A204.1 (cell line): Measurements from ENCODE around the gene UGT1A8.
"Not testable (repeated sequence)": the region's sequence is repeated elsewhere in the genome, so short reads cannot be mapped to it uniquely, and the experiment has no call there.

ENCODE experiments used
- FAIRE-seq: peaks from 2 replicates; lab custom pipeline; 2012; peaks lifted over from hg19 to GRCh38; lab: Jason Lieb, UNC

The UGT1A8 gene

DNA sequence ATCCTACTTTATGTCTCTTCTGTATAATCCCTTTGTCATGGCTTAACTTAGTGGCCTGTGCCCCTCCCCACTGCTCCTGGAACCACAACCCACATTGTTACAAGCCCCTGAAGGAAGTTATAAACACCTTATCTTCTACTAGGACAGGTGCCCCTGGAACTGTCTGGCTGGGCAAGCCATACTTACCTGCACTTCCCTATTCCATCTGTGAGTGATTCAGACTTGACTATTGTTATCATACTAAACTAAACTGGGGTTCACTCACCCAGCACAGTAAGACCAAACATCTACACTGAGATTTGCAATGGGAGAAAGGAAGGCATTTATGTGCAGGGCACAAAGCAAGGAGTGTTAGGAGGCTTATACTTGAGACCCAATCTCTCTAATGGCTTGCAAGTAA lies 71.6 kb downstream of the UGT1A8 start:
- FAIRE-seq: no peak

DNA sequence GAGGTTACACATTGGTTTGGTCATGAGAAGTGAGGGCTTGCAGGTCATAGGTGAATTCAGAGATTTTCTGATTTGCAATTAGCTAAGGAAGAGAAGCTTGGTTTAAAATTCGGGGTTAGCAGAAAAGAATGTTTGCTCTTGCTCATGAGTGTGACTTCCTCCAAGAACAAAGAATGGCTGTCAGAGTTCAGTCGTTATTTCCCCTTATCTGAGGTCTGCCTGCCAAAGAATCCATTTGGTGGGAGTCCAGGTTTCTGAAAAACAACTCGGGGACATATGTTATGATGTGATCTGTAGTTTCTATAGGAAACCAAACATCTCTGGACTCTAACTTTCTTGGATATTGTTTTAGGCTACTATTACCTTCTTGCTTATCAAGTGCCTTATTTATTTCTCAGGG lies 72.1 kb downstream of the UGT1A8 start:
- FAIRE-seq: no peak

DNA sequence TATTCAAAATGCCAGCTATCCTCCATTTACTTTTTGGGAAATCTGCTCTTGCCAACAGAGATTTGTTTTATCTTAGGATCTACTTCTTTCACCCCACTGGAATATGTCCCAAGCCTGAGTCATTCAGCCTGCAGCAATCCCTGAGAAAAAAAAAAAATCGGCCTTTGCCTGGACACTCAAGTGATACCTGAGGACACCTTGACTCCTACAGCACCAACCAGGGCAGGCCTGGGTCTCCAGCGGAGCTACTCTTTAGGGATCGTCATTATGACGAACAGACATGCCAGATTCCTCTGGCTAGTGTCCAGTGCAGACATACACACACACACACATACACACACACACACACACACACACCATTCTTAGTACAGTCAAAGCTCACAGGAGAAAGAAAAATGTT lies 73.0 kb downstream of the UGT1A8 start:
- no peak for FAIRE-seq

DNA sequence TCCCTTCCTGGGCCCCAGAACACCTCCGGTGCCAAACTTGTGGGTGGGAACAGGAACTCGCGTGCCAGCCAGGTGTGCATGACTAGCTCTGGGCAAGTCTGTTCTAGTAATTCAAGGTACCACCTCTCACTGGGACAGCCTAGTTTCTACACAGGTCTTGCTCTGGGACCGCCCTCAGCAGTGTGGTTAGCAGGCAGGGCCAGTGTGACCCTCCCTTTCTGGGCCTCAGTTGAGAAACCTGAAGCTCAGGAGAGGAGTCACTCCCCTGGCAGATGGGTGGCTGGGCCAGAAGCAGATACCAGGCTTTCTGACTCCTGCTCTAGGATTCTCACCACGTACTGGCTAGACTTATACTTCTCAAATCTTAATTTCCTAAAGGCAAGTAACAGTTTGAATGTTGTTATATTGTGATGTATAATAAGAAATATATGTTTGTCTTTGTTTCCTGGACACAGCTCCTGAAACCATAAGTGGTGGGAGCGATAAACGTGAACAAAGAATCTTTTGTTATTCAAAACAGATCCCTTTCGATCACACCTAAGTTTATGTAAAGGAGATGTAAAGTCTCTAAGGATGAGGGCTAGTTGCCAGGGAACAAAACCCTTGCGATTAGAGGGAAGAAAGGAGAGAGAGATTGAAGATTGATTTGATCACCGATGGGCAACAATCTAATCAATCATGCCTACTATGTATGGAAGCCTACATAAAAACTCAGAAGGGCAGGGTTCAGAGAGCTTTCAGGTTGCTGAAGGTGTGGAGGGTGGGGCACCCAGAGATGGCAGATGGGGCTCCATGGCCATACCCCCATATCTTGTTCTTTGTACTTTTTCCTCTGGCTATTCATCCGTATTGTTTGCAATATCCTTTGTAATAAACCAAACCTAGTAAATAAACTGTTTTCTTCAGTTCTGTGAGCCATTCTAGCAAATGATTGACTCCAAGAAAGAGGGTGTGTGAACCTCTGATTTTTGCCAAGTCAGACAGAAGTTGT lies 74.3 kb downstream of the UGT1A8 start:
- FAIRE-seq: no peak

DNA sequence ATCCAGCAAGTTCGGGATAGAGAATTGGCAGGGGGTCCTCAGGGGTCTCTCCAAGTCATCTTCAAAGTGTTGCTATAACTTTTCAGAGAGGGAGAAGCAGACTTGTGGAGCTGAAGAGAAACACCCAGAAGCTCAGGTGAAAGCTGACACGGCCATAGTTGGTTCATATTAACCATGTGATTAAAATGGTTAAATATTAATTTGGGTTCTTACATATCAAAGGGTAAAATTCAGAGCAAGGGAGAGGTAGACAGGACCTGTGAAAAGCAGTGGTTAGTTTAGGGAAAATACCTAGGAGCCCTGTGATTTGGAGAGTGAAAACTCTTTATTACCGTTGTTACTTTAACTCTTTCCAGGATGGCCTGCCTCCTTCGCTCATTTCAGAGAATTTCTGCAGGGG lies 75.2 kb downstream of the UGT1A8 start, which contains the start of gene UGT1A6:
TSS of gene UGT1A6 (plus strand) at position 243 of the 400 bp plus-strand sequence. CDS start at position 358, 115 bp downstream.
- no peak for FAIRE-seq

DNA sequence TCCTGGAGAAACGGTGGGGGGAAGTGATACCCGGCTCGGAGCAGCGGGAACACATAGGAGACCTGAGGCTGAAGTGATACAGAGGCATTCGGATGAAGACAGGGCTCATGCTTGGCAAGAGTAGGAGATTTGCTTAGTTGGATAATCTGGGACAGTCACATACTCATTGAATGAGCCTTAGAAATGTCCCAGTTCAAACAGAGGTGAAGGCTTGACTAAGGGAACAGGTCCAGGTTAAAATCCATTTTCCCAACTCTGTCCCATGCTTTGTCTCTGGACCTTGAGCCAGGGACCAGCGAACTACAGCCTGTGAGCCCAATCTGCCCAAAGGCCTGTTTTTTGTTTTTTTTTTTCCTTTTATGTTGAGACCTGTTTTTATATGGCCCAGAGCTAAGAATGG lies 76.5 kb downstream of the UGT1A8 start:
- FAIRE-seq: no peak

DNA sequence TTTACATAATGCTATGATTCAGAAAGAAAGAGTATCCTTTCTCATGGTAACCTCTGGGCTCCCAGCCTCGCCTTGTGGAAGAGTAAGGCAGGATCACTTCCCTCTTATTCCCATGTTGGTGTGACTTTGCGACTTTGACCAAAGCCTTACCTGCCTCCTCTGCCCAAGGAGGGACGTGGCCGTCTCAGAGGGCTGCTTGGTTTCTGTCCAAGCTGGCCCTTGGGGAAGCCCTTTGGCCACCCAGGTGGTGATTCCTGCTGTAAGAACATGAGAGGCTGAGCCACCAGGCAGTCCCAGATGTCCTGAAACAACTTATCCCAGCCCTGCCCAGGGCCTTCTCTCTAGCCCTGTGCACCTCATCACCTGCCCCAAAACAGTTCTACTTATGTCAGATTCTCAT lies 81.3 kb downstream of the UGT1A8 start:
- no peak for FAIRE-seq

DNA sequence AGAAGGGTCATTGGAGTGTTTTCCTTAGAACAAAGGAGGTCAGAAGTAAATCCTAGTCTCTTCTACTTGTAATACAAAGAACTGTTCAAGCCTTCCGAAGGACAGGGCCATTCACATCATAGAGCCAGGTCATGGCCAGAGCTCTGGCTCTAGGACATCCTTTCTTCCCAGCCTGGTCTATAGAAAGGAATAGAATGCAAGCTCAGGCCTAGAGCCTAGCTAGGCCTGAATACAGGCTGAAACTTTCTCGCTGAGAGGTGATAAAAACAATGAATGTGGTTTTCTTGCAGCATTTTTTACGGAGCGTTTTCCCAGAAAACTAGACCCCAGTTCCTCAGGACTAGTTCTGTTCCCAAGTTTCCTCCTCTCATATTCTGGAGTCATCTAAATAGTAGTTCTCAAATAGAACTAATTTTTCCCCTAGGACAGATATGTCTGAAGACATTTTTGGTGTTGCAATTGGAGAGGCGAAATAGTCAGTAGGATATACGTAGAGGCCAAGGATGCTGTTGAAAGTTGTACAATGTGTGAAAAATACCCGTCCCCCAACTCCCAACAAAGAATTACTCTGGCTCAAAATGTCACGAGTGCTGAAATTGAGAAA lies 82.1 kb downstream of the UGT1A8 start:
- FAIRE-seq: no peak

DNA sequence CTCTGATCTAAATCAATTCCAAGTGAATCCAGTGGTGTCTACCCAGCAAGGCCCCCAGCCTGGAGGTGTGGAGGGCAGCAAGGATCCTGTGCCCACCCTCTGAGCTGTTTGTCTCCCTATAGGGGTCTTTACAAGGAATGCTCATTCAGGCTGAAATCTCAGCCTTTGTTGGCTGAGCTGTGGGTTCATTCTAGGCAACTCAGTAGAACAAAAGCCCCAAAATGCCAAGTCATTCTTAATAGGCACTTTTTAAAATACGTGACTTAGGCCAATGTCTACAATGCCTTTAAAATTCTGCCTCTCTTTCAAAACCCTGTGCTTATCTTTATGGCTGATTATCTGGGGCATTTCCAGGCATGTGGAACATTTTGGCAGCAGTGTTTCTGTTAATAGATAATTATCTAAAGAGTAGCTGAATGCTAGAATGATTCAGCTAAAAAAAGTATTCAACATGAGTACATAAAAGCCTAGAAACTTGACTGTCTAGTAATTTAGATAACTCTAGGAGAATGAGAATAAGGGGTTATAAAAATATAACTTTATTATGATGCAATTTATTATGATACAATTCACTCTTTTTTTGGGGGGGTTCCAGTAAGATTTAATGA lies 82.7 kb downstream of the UGT1A8 start:
- no peak for FAIRE-seq

DNA sequence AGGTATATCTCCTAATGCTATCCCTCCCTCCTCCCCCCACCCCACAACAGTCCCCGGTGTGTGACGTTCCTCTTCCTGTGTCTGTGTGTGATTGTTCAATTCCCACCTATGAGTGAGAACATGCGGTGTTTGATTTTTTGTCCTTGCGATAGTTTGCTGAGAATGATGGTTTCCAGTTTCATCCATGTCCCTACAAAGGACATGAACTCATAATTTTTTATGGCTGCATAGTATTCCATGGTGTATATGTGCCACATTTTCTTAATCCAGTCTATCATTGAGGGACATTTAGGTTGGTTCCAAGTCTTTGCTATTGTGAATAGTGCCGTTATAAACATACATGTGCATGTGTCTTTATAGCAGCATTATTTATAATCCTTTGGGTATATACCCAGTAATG lies 83.4 kb downstream of the UGT1A8 start:
- FAIRE-seq: not testable (repeated sequence)

DNA sequence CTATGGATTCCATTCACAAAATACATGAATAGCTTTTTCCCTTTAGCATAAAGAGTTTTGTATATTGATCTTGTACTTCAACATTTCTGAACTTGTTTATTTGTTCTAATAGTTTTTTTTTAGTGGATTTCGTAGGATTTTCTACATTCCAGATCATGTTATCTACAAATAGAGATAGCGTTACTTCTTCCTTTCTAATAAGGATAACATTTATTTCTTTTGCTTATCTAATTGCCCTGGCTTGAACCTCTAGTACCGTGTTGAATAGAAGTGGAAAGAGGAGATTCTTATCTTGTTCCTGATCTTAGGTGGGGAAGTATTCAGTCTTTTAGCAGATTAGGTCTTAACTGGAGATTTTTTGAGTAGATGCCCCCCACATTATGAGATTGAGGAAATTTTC lies 84.8 kb downstream of the UGT1A8 start:
- no peak for FAIRE-seq

DNA sequence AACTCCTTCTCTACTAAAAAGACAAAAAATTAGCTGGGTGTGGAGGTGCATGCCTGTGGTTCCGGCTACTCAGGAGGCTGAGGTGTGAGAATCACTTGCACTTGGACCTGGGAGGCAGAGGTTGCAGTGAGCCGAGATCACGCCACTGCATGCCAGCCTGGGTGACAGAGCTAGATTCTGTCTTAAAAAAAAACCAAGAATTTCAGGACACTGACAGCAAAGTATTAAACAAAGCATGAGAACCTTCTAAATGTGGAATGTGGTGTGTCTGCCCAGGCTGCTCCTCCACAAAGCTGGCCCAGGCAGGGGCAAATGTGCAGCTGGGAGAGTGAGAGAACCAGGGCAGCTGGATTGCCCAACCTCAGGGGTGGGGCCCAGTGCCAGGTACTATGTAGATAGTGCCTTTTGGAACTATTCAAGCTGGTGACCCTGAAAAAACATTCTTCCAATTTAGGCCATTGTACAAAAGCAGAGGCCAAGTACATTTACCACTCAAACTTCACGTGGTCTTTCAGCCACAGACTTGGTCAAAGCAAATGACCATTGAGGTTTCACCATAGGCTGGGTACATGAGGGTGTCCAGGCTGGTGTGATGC lies 88.6 kb downstream of the UGT1A8 start:
- FAIRE-seq: no peak

DNA sequence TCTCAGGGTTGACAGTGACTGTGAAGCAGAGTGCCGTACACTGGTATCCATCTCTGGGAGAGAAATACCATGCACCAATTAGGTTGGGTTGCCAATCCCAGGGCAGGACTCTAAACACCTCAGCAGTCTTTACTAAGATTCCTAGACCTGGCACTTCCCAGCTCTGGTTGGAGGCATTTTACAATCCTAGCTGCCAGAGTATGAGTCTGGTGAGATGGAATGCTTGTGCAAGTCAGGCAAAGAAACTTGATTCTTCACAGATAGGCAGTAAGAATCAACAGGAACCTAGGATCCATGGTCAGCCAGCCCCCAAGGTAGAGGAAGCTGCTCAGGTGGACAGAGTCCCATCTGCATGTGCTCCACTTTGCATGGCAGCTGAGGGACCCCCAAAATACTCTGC lies 89.3 kb downstream of the UGT1A8 start:
- no peak for FAIRE-seq

DNA sequence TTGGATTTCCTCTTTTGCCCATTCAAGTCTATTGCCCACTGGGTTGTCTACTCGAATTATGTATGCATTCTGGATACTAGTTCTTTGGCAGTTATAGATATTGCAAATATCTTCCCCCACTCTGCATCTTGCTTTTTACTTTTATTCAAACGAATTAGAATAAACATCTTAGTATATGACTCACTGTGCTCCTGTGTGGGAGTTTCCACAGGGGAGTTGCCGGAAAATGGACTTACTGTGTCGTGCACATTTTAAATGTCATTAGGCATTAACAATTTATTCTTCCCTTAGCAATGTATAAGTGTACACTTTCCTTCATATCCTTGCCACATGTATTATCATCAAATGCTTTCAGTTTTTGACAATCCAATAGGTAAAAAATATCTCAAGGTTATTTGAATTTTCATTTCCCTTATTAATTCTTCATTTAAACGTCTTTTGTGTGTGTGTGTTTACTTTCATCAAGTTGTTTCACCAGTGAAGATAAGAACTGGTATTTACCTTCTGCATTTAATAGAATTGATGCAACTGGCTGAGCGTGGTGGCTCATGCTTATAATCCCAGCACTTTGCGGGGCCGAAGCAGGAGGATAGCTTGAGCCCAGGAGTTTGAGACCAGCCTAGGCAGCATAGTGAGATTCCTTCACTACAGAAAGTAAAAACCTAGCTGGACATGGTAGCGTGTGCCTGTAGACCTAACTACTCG lies 90.7 kb downstream of the UGT1A8 start:
- no peak for FAIRE-seq

DNA sequence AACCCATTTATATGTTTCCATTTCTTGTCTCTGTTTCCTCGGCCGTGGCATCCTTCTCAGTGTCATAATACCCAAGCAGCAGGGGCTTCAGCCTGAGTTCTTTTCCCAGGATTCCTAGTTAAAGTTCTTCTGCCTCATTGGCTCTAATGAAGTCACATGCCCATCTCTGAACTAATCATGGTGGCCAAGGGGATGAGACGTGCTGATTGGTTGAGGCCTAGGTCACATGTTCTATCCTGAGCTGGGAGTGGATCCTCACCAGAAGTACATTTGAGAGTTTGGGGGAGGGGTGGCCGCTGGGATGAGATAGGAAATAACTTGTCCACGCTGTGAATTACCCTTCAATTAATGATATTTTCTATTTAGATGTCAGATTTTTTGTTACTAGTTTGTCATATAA lies 91.5 kb downstream of the UGT1A8 start:
- no peak for FAIRE-seq

DNA sequence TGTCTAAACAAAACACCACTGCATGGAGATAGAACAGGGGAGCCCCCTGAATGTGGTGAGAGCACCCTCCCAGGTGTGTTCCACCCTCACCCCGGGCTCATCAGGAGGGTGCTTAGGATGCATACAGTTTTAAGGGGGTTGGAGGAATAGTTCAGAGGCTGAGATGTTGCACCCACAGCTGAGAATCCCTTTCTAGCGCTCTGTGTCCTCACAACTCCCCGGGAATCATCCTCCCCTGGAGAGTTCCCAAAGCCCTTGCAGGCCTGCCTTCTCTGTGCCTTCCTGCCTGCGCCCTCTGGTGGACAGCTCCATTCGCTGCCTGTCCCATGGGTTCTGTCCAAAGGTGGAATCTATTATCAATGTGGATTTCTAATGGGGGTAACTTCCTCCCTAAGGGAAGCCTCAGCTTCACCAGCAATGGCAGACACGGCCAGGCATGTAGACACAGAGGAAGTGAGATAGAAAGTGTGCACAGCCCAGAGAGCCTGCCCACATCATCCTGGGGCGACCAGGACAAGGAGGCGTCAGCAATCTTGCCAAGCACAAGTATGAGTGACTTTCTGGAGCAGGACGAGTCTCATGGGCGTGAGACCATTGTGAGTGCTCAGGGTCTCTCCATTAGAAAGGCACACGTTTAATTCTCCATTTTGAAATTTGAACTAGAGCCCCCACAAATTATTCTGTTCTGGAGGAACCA lies 94.0 kb downstream of the UGT1A8 start:
- no peak for FAIRE-seq

DNA sequence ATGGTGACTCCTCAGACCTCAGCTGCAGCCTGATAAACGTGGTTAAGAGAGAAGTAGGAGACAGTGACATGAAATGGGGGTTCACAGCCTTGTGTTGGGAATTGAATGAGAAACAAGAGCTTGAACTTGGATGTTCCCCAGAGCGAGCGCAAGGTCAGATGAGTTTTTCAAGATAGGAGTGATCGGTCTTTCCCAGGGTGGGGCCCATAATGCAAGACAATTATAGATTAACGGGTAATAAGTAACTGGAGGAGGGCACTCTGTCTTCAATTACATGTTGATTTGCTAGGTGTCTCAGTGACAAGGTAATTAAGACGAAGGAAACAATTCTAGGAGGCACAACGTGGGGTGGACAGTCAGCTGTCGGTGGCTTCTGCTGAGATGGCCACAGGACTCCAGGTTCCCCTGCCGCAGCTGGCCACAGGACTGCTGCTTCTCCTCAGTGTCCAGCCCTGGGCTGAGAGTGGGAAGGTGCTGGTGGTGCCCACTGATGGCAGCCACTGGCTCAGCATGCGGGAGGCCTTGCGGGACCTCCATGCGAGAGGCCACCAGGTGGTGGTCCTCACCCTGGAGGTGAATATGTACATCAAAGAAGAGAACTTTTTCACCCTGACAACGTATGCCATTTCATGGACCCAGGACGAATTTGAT lies 95.3 kb downstream of the UGT1A8 start, which contains the start of gene UGT1A5:
TSS of gene UGT1A5 (plus strand) at position 297 of the 651 bp plus-strand sequence. CDS start at position 382, 85 bp downstream.
- FAIRE-seq: no peak

DNA sequence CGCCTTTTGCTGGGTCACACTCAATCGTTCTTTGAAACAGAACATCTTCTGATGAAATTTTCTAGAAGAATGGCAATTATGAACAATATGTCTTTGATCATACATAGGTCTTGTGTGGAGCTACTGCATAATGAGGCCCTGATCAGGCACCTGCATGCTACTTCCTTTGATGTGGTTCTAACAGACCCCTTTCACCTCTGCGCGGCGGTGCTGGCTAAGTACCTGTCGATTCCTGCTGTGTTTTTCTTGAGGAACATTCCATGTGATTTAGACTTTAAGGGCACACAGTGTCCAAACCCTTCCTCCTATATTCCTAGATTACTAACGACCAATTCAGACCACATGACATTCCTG lies 95.8 kb downstream of the UGT1A8 start:
- no peak for FAIRE-seq

DNA sequence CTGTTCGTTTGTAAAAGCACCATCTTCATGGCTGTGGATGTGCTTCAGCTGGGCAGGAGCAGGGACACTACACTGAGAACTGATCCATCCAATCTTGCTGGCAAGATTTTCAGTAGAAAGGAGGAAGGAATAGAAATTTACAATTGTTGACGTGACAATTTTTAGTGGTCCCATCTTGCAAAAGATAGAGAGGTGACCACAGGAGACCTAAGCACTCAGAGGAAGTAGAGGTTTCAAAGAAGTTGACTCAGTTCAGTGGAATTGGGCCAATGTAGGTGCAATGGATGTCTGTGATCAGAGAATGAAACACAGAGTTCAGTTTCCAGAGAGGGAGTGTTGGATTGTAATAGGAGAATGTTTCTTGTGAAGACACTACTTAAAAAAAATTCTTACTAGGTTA lies 96.7 kb downstream of the UGT1A8 start:
- FAIRE-seq: no peak

DNA sequence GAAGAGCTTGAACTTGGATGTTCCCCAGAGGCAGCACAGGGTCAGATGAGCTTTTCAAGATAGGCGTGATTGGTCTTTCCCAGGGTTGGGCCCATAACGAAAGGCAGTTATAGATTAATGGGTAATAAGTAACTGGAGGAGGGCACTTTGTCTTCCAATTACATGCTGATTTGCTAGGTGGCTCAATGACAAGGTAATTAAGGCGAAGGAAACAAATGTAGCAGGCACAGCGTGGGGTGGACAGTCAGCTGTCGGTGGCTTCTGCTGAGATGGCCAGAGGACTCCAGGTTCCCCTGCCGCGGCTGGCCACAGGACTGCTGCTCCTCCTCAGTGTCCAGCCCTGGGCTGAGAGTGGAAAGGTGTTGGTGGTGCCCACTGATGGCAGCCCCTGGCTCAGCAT lies 101.1 kb downstream of the UGT1A8 start, which contains the start of gene UGT1A4:
TSS of gene UGT1A4 (plus strand) at position 185 of the 400 bp plus-strand sequence. CDS start at position 270, 85 bp downstream.
- no peak for FAIRE-seq
